ENCODE measurements around the gene NR6A1. TPM values are rescaled to one million over a fixed set of nuclear protein-coding genes. Genes with fewer than 3 reads are reported as not detected.

The NR6A1 gene
- total RNA-seq, 1 experiment from 2014 or later = 99.3 TPM

DNA sequence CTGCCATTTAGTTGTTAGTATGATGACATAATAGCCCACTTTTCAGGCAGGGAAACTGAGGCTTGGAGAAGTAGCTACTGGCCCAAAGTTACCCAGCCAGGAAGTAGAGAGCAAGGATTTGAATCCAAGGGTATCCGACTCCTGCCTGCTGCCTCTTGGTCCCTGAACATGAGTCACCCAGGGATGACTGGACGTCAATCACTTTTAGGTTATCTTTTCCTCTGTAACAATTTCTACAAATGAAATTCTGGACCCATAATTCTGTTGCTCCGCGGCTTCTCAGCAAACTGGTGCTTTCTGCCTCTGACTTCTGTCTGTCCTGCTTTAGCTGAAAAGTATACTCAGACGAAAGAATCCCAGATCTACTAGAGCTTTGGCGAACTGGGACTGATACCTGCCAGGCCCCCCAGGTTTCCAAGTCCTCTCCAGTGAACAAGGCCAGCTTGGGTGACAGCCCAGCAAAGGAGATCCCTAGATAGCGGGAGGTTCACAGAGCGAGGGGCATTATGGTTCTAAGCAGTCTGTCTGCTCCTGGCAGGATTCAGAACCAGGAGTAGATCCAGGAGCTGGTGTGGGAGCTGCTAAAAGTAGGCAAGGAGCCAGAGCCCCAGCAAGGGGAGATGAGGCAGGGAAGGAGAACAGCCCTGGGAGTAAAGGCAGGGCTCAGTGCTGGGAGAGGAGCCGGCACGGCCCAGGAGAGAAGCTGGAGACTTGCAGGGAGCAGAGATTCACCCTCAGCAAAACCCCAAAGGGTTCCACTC lies 26.4 kb upstream of the NR6A1 start:
- Mint-ChIP-seq H3K27me3 (ENCODE audit: low read depth) (no peaks in the 10 kb centered on the region; the same call in 1 of the 2 replicates), H3K4me1 (peaks cover 8 to 11% of the 10 kb centered on the region in 2 experiments; a peak in 3 of 4 replicates), H3K9me3 (no peaks in the 10 kb centered on the region), H3K36me3 (ENCODE audit: insufficient read depth in 1 of 3, low read depth in 3 of 3) (no peaks in the 10 kb centered on the region; a peak in 1 of 7 replicates), H3K4me3 (no peak overlapping the region), H3K27ac (peak overlapping the region in 1 of 3 experiments; percentile 72; a peak in 3 of 7 replicates)
- no peaks in the 10 kb centered on the region for H3K9me3 ChIP-seq (ENCODE audit: control insufficient read depth, low read depth, low read length)
- no peak overlapping the region for H2BK12ac ChIP-seq (ENCODE audit: insufficient read length, low read depth, low read length)
- no peak overlapping the region for H2BK15ac ChIP-seq (ENCODE audit: low read depth, low read length)
- no peak overlapping the region for H2BK20ac ChIP-seq (ENCODE audit: low read depth, low read length, poor library complexity, severe bottlenecking)
- H3K27me3 ChIP-seq (ENCODE audit: insufficient read depth, low read length) = no peaks in the 10 kb centered on the region
- no peaks in the 10 kb centered on the region for H3K79me2 ChIP-seq (ENCODE audit: insufficient read depth, low read length)
- no peak overlapping the region for H2AK5ac ChIP-seq (ENCODE audit: insufficient read length, low read length)
- no peak overlapping the region for H4K8ac ChIP-seq (replicated peaks; ENCODE audit: insufficient read length, low read depth, low read length)
- no peak overlapping the region for H3K9ac ChIP-seq (ENCODE audit: extremely low read depth, insufficient read length, low read length)
- no peaks in the 10 kb centered on the region for H3K4me1 ChIP-seq (ENCODE audit: insufficient read depth, low read length)
- no peak overlapping the region for H3K23ac ChIP-seq (ENCODE audit: insufficient read length, low read depth, low read length)
- no peak overlapping the region for H2AFZ ChIP-seq (ENCODE audit: low read length)
- no peaks in the 10 kb centered on the region for H4K20me1 ChIP-seq (ENCODE audit: control insufficient read depth, insufficient read depth, insufficient read length)
- H3K27ac ChIP-seq (ENCODE audit: insufficient read length, low read depth, low read length) = no peak overlapping the region
- no peaks in the 10 kb centered on the region for H3K23me2 ChIP-seq (ENCODE audit: insufficient read length, low read depth, low read length, poor library complexity, severe bottlenecking)
- no peak overlapping the region for H3K18ac ChIP-seq (ENCODE audit: insufficient read length, low read depth, low read length)
- no peak overlapping the region for H3K14ac ChIP-seq (ENCODE audit: insufficient read depth, low read length)
- no CpG with 5 or more reads among the region's 10 CpGs for WGBS (ENCODE audit: extremely low coverage, insufficient read length, low lambda C conversion rate)
- H2BK120ac ChIP-seq (ENCODE audit: low read depth, low read length, poor library complexity, severe bottlenecking) = no peak overlapping the region
- H3K56ac ChIP-seq (ENCODE audit: insufficient read length, low read depth, low read length) = no peak overlapping the region
- no peak for DNase-seq
- no peak overlapping the region for H3T11ph ChIP-seq (ENCODE audit: low read length)
- H3K4ac ChIP-seq (ENCODE audit: low read depth, low read length) = no peak overlapping the region
- no peaks in the 10 kb centered on the region for H3K79me1 ChIP-seq (ENCODE audit: insufficient read depth, low read depth, low read length, poor library complexity, severe bottlenecking)
- no peak overlapping the region for H4K5ac ChIP-seq (ENCODE audit: insufficient read length, low read depth, low read length)
- H4K91ac ChIP-seq (ENCODE audit: insufficient read length, low read depth, low read length) = no peak overlapping the region
- no peak overlapping the region for H3K4me2 ChIP-seq (ENCODE audit: insufficient read depth, insufficient read length, low read length)
- TF ChIP-seq CTCF (conservative IDR thresholded peaks at IDR 0.05) = no peak
- no peak overlapping the region for H2BK5ac ChIP-seq (ENCODE audit: insufficient read length, low read length)

Measured in H9 (cell line).